Spinal cord (tissue), 10 donors: Measurements from ENCODE around the gene SMIM13. TPM values are rescaled to one million over a fixed set of nuclear protein-coding genes. Genes with fewer than 3 reads are reported as not detected.
"Not testable (repeated sequence)": the region's sequence is repeated elsewhere in the genome, so short reads cannot be mapped to it uniquely, and the experiment has no call there.

Experiments
- DNase-seq, 6 donors: peaks; one replicate each; pipeline versions ENCODE4 v3.0.0 to v3.0.0-alpha.2; 2013 to 2015; ENCODE audit warnings: low spot score in 6 of 6, low read depth in 4 of 6
- H3K27ac ChIP-seq: one replicate; pipeline ENCODE4 v1.5.1; 2013; ENCODE audit warnings: low read depth, low read length, control low read depth
- H3K27me3 ChIP-seq: one replicate; pipeline ENCODE4 v1.6.1; 2013; ENCODE audit warnings: low read length; ENCODE audit not compliant: control insufficient read depth, insufficient read depth
- H3K36me3 ChIP-seq: one replicate; pipeline ENCODE4 v1.6.1; 2013; ENCODE audit warnings: low read length; ENCODE audit not compliant: control insufficient read depth, insufficient read depth
- H3K4me1 ChIP-seq: one replicate; pipeline ENCODE4 v1.6.1; 2013; ENCODE audit warnings: low read length; ENCODE audit not compliant: control insufficient read depth, insufficient read depth
- H3K4me3 ChIP-seq: one replicate; pipeline ENCODE4 v1.5.1; 2013; ENCODE audit warnings: low read depth, low read length, control low read depth
- H3K9me3 ChIP-seq: one replicate; pipeline ENCODE4 v1.6.1; 2013; ENCODE audit warnings: low read length; ENCODE audit not compliant: control insufficient read depth, insufficient read depth
- WGBS: methylation state at CpG from one replicate; pipeline ENCODE4 v1.1.5; 2013; ENCODE audit warnings: missing lambda C conversion rate; ENCODE audit not compliant: insufficient coverage; 5-methylcytosine and 5-hydroxymethylcytosine counted together
- polyA plus RNA-seq, 2 donors: library from polyadenylated mRNA; unstranded; fragments of 120-200 nt; gene quantifications; one replicate each; pipeline ENCODE4 v1.2.1, GENCODE V29; 2013; ENCODE audit not compliant: insufficient read length in 2 of 2
- total RNA-seq, 2 donors: library from RNA; depleted of rRNA in 1 of 2; stranded (reverse); fragments of 120-200 nt in 1 of 2; fragments of >200 nt in 1 of 2; gene quantifications; one replicate each; pipeline versions ENCODE4 v1.2.3 to v1.2.4, GENCODE V29; 2013 to 2014
- donor health status: healthy.

SMIM13 gene
- total and polyA plus RNA-seq, 4 donors: 20.7 to 90.8 (median 75.0) TPM

DNA sequence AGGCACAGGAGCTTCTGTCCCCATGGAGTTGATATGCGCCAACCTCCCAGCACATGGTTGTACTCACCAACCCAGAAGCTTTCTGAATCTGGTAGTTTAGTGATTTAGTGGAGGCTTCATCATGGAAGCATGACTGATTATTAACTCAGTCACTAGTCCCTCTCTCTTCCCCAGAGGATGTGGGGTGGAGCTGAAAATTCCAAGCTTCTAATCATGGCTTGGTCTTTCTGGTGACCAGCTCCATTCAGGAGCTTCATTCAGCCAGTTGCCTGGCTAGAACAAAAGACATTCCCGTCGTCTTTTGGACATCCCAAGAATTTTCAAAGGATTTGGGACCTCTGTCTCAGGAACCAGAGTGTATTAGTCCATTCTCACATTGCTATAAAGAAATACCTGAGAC, 13.3 kb upstream of the SMIM13 start:
- Histone ChIP-seq H3K4me3 (no peak overlapping the region), H3K36me3 (no peaks in the 10 kb centered on the region), H3K9me3 (no peaks in the 10 kb centered on the region), H3K27ac (no peak overlapping the region), H3K27me3 (no peaks in the 10 kb centered on the region), H3K4me1 (no peaks in the 10 kb centered on the region)
- WGBS: no CpG with 5 or more reads among the region's 3 CpGs
- no peak for DNase-seq

DNA sequence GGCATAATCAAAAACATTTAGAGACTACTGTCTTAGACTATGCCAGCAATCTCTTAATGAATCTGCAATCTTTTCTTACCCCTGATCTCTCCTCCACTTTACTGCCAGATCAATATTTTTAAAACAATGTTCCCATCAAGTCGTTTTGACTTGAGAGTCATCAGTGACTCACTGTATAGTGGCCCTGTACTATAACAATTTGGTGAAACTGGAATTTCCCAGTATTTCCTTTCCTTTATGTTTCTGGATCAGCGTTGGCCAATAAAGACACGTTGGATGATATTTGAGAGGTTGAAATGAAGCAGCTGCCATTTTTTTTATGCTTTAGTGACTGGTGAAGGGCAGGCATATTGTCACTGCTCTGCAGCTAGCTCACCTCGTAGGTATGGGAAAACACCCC, 10.1 kb upstream of the SMIM13 start:
- DNase-seq: no peak
- Histone ChIP-seq H3K27ac (no peak overlapping the region), H3K4me1 (no peaks in the 10 kb centered on the region), H3K9me3 (no peaks in the 10 kb centered on the region), H3K36me3 (no peaks in the 10 kb centered on the region), H3K4me3 (no peak overlapping the region), H3K27me3 (no peaks in the 10 kb centered on the region)
- no CpG with 5 or more reads among the region's 4 CpGs for WGBS

GRCh38 chr6:11083956-11084355, 9.7 kb upstream of the SMIM13 start:
- H3K4me1 ChIP-seq: no peaks in the 10 kb centered on the region
- 92% methylated on average over 5 of the region's 5 CpGs for WGBS

GRCh38 chr6:11085758-11086435, 7.7 kb upstream of the SMIM13 start:
- Histone ChIP-seq H3K4me3 (no peak overlapping the region), H3K36me3 (no peaks in the 10 kb centered on the region), H3K9me3 (no peaks in the 10 kb centered on the region), H3K27ac (no peak overlapping the region), H3K4me1 (no peaks in the 10 kb centered on the region), H3K27me3 (peaks cover 2% of the 10 kb centered on the region)
- no peak for DNase-seq
- no CpG with 5 or more reads among the region's 3 CpGs for WGBS

More at GRCh38 chr6:11083956-11084355, 9.7 kb upstream of the SMIM13 start:
- Histone ChIP-seq H3K36me3 (no peaks in the 10 kb centered on the region), H3K27me3 (no peaks in the 10 kb centered on the region), H3K27ac (no peak overlapping the region), H3K4me3 (no peak overlapping the region), H3K9me3 (no peaks in the 10 kb centered on the region)
- no peak for DNase-seq

DNA sequence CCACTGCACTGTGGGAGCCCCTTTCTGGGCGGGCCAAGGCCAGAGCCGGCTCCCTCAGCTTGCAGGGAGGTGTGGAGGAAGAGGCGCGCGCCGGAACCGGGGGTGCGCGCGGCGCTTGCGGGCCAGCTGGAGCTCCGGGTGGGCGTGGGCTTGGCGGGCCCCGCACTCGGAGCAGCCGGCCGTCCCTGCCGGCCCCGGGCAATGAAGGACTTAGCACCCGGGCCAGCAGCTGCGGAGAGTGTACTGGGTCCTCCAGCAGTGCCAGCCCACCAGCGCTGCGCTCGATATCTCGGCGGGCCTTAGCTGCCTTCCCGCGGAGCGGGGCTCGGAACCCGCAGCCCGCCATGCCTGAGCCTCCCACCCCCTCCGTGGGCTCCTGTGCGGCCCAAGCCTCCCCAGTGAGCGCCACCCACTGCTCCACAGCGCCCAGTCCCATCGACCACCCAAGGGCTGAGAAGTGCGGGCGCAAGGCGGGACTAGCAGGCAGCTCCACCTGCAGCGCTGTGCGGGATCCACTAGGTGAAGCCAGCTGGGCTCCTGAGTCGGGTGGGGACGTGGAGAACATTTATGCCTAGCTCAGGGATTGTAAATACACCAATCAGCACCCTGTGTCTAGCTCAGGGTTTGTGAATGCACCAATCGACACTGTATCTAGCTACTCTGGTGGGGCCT, 6.4 kb upstream of the SMIM13 start:
- H3K4me1 ChIP-seq, H3K36me3 ChIP-seq, DNase-seq, H3K27me3 ChIP-seq, H3K4me3 ChIP-seq, H3K9me3 ChIP-seq, H3K27ac ChIP-seq: not testable (repeated sequence)
- WGBS: 85% methylated on average over 44 of the region's 47 CpGs

GRCh38 chr6:11089695-11090094, 3.9 kb upstream of the SMIM13 start:
- Histone ChIP-seq H3K4me1 (peaks cover 4% of the 10 kb centered on the region), H3K36me3 (no peaks in the 10 kb centered on the region), H3K9me3 (no peaks in the 10 kb centered on the region), H3K27me3 (peaks cover 2% of the 10 kb centered on the region), H3K27ac (no peak overlapping the region), H3K4me3 (no peak overlapping the region)
- no CpG with 5 or more reads among the region's 1 CpG for WGBS
- DNase-seq: no peak

DNA sequence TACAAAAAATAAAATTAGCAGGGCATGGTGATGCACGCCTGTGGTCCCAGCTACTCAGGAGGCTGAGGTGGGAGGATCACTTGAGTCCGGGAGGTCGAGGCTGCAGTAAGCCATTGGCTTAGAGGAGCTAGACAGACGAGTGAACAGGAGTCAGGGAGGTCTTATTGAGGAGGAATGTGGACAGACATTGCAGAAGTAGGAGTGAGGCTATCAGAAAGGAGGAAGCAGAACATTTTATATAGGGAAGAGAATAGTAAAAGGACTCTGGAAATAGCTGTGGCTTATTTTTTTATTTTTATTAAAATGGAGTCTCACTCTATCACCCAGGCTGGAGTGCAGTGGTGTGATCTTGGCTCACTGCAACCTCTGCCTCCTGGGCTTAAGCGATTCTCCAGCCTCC, 2.5 kb upstream of the SMIM13 start:
- not testable (repeated sequence) for H3K9me3 ChIP-seq, H3K27me3 ChIP-seq, H3K27ac ChIP-seq, H3K4me3 ChIP-seq, DNase-seq, H3K4me1 ChIP-seq, H3K36me3 ChIP-seq
- WGBS: 92% methylated on average over 5 of the region's 5 CpGs

DNA sequence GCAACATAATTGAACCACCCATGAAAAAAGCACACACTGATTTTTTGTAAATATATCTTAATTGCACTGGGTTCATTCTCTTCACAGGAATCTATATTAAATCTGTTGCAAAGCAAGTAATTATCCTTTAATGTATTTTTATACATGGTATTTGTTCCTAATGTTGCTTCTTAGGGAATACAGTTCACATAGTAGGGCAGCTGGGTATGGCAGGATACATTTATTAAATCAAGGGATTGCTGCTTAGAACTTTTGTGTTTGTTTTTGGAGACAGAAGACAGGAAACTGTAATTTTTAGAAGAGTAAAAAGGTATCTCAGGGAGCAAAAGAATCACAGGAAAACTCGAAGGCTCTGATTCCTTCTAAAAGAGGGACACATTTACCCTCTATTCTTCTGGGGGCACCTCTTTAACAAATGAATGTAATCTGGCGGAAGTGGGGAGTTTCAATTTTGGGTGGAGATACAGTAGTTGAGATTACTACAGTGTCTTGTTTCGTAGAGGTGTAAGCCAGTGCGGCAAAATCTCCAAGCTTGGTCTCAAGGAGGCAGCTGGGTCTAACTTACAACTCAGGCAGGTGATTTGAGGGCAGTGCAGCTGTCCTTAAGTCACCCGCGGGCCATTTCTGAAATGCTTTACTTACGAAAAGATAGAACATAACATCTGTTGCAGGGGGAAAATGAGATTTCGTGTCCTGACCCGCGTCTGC, 812 bp upstream of the SMIM13 start:
- DNase-seq: peak in 1 of 6 donors; percentile 4
- Histone ChIP-seq H3K27ac (peak overlapping the region; percentile 97), H3K27me3 (peaks cover 2% of the 10 kb centered on the region), H3K36me3 (peaks cover 3% of the 10 kb centered on the region), H3K9me3 (no peaks in the 10 kb centered on the region), H3K4me1 (peaks cover 8% of the 10 kb centered on the region), H3K4me3 (peak overlapping the region; percentile 83)
- 9% methylated on average over 4 of the region's 10 CpGs for WGBS

DNA sequence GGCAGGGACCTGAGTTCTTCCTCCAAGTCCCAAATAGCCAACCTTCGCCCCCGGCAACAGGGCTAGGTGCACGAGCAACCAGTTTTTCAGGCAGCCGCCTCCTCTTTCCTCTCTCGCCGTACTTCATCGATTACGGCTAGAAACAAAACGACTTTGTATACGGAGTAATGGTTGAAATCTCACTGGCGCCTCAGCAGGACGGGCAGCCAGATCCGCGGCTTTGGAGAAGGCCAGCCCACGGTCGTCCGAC, 333 bp upstream of the SMIM13 start:
- Histone ChIP-seq H3K4me1 (peaks cover 8% of the 10 kb centered on the region), H3K27me3 (peaks cover 2% of the 10 kb centered on the region), H3K36me3 (peaks cover 3% of the 10 kb centered on the region), H3K9me3 (no peaks in the 10 kb centered on the region), H3K4me3 (peak overlapping the region; percentile 83), H3K27ac (peak overlapping the region; percentile 97)
- 0% methylated on average over 13 of the region's 17 CpGs for WGBS
- DNase-seq: peak in 1 of 6 donors; percentile 79

- Histone ChIP-seq H3K27me3 (peaks cover 2% of the 10 kb centered on the region), H3K36me3 (peaks cover 3% of the 10 kb centered on the region), H3K9me3 (no peaks in the 10 kb centered on the region), H3K4me1 (peaks cover 8% of the 10 kb centered on the region), H3K27ac (peak overlapping the region; percentile 67), H3K4me3 (peak overlapping the region; percentile 71)
- WGBS: 0% methylated on average over 11 of the region's 15 CpGs
- peak; percentile 7 to 64 (median 38) for DNase-seq
Measured at GRCh38 chr6:11094411-11094851, 797 bp downstream of the SMIM13 start.
